Tibial nerve (tissue), 4 donors: ENCODE measurements around the gene MSH6.

Experiments
- CTCF ChIP-seq, 5 experiments: fragments of 200-600 bp in 3 of 5; fragments of 450-650 bp in 2 of 5; sonication (generic) in 3 of 5; IDR thresholded peaks; one replicate each; pipeline ENCODE4 v1.5.1; 2016 to 2019; ENCODE audit warnings: antibody characterized with exemption in 5 of 5, mild to moderate bottlenecking in 3 of 5, moderate library complexity in 2 of 5
- EP300 ChIP-seq, 2 donors: sonication (generic); formaldehyde crosslinking; IDR thresholded peaks; one replicate each; pipeline ENCODE4 v1.6.1; 2017; ENCODE audit warnings: antibody characterized with exemption in 2 of 2, mild to moderate bottlenecking in 1 of 2
- POLR2A ChIP-seq, 2 donors: fragments of 450-650 bp; IDR thresholded peaks; one replicate each; pipeline ENCODE4 v1.6.1; 2017; ENCODE audit warnings: antibody characterized with exemption in 2 of 2, mild to moderate bottlenecking in 2 of 2, moderate library complexity in 2 of 2

GRCh38 chr2:47849368-47849767 is 66.4 kb downstream of the MSH6 start:
- TF ChIP-seq EP300 (IDR thresholded peaks at IDR 0.05) (no peak), CTCF (IDR thresholded peaks at IDR 0.05) (no peak), POLR2A (IDR thresholded peaks at IDR 0.05) (no peak)
